ENCODE results near the gene POMT2.
"Not testable (repeated sequence)": the region's sequence is repeated elsewhere in the genome, so short reads cannot be mapped to it uniquely, and the experiment has no call there.

POMT2 gene

GRCh38 chr14:77290705-77291104, 30.0 kb downstream of the POMT2 start:
- DNase-seq, result no peak

DNA sequence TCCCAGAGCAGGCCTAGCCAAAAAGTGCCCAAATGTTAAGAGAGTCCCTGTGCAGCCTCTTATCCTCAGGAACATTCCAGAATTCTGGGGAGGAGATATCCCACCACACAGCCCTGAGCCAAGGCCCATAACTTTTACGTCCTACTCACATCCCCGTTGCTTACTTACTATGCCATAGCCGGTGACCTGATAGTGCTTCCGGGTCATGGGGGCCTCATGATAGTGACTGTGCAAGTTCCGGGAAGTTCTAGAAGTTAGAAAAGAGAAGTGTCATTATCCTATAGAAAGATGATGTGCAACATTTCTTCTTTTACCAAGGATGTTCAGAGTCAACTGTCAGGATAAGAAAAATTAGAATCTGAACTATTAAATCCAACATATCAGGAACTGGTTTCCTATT, 34.1 kb downstream of the POMT2 start:
- no peak for DNase-seq

DNA sequence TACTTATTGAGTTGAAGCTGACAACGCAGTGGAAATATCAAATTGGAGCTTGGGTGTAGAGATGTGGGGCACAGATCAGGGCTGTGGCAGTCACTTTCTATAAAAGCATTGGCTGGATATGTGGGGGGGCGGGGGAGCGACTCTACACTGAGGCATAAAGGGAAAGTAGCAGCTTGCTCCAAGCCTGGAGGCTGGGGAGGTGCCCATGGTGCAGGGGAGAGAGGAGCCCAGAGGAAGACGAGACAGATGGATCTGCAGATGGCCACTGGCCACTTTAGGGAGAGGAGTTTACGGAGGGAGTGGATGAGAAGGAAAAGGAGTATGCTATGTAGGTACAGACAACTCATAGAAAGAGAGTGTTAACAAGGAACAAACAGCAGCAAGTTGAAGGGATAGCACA, 36.2 kb downstream of the POMT2 start:
- no peak for DNase-seq

DNA sequence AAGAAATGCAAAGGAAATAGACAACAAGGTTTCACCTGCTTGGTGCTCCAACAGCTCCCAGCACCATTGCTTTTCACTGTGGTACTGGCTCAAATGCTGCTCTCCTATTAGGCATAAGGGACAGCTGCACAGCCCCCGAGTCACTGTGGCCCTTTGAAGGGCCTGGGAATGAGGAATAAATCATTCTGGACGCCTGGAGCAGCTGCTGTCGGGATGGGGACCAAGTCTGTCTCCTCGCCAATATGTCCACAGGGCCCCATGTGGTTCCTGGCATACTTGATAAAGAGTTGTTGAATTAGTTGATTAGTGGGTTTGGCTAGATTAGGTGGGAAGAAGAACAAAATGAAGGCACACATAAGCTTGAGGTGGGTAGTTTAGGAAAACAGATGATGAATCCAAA, 36.6 kb downstream of the POMT2 start:
- no peak for DNase-seq

- no peak for DNase-seq
Observed at GRCh38 chr14:77281852-77282410, 38.8 kb downstream of the POMT2 start.

DNA sequence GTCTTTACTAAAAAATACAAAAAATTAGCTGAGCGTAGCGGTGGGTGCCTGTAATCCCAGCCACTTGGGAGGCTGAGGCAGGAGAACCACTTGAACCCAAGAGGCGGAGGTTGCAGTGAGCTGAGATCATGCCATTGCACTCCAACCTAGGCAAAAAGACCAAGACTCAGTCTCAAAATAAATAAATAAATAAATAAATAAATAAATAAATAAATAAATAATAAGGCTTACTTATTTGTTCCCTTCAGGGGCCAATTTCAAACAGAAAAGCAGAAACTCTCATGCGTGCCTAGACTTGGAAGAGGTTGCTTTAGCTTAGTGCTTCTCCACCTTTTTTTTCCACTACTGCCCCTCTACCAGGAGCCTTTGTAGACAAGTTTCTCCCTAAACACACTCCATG, 39.8 kb downstream of the POMT2 start:
- DNase-seq, result not testable (repeated sequence)

- DNase-seq, result no peak
Observed at GRCh38 chr14:77279719-77280118, 41.0 kb downstream of the POMT2 start.

DNA sequence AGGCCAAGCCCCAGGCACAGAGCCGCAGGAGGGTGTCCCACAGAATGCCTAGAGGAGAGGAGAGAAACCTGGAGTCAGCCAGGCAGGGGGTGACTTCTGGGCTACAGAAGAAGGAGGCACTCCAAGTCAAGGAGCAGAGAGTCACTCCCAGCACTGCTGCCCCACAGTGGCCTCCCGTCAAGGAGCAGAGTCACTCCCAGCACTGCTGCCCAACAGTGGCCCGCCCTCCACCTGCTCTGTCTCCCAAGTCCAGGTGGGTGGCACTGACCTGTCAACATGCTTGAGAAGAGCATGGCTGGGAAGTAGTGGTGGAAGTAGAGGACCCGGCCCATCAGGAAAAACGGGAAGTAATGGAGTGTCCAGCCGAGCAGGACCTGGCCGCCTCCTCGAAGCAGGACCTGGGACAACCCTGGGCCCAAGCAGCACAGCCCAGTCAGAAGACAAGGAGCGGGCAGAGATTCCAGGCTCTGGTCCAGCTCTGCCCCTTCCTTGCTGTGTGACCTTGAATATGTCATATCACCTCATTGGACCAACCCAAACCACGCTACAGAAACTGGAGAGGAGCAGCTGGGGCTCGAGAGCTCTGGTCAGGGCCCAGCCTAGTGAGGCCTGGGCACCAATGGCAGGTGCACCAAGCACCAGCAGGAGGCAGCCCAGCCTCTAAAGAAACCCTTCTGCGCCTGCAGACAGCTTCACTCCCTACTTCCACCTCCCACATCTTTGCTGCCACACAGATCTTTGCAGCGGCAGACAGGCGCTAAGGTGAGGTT, 42.0 kb downstream of the POMT2 start:
- no peak for DNase-seq

DNA sequence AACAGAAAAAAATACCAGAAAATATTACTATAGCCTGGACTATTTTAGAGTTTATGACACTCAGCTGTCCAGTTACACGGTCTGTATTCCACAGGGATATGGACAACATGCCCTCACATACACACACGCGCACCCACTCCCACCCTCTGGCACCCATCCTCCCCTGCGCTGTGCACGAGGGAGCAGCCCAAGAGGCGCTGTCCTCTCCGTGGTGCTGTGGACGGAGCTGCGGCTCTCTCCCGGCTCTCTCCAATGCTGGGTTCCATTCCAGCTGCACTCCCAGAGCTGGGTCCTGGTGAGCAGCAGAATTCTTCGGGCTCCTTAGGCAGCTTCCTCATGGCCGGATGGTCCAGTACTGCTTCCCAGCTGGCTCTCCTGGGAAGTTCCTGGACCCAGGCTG, 43.7 kb downstream of the POMT2 start:
- DNase-seq, result no peak

DNA sequence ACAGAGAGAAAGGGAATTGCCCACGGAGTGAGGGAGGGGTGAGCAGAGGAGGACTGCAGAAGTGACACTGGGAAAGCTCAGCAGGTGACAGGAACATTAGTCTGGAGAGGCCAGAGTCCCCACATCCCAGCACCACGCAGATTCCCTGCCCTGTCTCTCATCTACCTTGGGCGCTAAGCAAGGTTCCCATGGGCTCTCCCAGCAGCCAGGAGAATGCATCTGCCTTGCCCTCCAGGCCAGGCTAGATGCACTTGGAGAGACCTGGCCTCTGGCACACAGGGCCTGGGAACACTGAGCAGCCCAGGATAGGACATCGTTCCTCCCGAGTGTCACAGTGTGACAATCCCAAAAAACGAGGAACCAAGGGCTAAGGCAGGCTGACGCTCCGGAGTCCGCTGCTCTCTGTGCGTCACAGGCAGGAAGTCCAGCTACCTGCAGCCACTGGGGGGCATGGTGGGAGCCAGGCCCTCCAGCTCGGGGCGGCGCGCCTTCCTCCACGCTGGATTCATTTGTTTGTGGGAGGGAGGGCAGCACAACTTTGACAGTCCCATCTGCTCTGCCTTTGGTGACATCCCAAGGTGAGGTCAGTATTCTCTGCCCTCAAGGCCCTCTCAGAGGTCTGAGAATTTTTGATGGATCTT, 44.3 kb downstream of the POMT2 start:
- DNase-seq, result no peak

- peak; percentile 23 for DNase-seq
Observed at GRCh38 chr14:77275601-77276017, 45.1 kb downstream of the POMT2 start.

GRCh38 chr14:77275041-77275580, 45.6 kb downstream of the POMT2 start:
- no peak for DNase-seq

DNA sequence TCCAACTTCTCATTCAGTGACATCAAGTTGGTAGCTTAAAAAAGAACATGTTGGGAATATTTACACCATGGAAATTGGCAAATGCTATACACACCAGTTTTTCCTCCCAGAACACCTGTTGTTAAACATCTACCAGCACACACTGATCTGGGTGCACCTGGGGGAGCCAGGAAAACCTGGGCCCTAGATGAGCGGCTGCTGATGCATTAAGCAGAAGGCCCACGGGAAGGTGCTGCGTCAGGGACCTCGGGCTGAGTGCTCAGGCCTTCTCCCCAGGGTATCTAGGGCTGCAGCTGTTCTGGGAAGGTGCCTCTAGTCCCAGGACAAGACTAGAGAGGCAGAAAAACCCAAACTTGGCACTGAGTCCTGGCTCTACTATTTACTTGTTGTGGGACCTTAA, 46.9 kb downstream of the POMT2 start:
- no peak for DNase-seq

DNA sequence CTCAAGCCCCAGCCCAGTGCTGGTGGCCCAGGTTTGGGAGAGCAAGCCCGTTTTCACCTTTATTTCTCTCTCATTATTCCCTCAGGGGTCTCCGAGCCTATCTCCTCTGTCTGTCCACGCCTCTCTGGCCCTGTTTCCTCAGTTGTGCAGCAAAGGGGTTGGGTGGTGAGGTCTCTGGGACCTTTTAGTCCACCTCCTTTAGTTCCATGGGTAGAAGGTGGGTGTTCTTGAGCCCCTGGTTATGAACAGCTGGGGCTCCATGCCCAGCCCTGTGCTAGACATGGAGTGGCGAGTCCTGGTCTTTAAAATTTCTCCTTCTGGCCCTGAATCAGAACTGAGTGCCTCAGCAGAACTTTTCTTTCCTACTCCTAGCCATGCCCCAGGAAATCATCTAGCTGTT, 48.4 kb downstream of the POMT2 start:
- no peak for DNase-seq

DNA sequence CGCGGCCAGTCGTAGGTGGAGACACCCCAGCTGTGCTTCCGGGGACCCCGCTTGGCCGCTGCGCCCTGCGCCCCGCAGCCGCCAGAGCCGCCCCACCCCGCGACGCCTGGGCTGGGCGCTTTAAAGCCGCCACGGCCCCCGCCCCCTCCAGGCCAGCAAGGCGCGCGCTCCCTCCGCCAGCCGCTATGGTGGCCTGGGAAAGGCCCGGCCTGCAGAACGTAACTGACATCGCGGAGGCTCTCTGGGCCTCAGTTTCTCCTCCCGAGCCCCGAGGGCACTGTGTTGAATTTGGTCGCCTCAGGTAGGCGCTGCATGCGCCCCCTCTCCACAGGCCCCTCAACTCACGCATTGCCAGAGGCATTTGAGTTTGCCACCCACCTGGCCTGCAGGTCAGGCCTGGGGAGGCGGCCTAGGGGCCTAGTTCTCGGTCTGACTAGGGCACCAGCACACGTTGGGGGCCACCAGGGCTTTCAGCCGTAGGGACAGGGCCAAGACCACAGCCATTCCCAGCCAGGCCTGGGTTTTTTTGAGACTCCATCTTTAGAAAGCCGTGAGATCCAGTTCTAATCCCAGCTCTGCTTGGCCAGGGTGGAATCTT, 49.5 kb downstream of the POMT2 start, which contains the start of gene NGB:
Gene NGB, minus strand, starts transcription at position 94 of the 598 bp plus-strand sequence. CDS start 269 bp downstream, outside the sequence.
- peak; percentile 4 for DNase-seq

- no peak for DNase-seq
Observed at GRCh38 chr14:77270361-77271112, 50.1 kb downstream of the POMT2 start.

- DNase-seq, result no peak
Observed at GRCh38 chr14:77268989-77269600, 51.6 kb downstream of the POMT2 start.

GRCh38 chr14:77267937-77268699, 52.6 kb downstream of the POMT2 start:
- DNase-seq, result no peak

- DNase-seq, result no peak
Observed at GRCh38 chr14:77266336-77266735, 54.3 kb downstream of the POMT2 start.

DNA sequence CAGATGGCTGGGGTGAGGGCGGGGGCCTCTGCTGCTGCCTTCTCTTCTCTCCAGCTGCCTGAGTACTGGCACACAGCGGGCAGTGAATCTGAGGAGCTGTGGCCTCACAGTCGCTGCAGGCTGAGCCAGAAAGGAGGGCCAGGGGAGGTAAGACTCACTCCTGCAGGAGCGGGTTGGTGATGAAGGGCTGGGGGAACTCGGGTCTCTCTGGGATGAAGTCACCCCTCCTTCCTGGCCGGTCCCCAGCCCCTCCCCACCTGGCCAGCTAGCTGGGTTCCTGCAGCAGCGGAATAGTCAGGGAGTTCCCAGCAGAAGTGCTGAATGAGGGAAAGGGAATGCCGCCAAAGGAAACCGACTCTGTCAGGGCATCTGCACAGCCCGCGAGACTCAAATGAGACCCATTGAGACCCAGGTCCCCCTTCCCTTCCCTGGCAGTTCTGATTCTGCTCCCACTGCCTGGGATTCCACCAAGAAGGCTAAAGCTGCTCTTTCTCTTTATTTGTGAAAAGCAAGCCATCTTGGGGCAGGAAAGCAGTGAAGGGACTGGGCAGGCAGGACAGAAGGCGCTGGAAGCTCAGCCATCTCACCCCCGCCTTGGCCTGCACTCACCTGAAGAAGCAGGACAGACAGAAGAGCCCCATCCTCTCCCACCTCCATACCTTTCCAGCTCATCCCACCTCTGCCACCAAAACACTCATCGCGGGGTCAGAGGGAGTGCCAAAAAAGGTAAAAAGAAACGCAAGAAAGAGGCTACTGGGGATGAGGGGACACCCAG, 54.9 kb downstream of the POMT2 start:
- no peak for DNase-seq

GRCh38 chr14:77265187-77265515, 55.5 kb downstream of the POMT2 start:
- no peak for DNase-seq

All from NCI-H2227 treated with DMSO at 0.1 percent for 48 hours (cell line).